Measurements from ENCODE around the gene ZNF444. TPM values are rescaled to one million over a fixed set of nuclear protein-coding genes. Genes with fewer than 3 reads are reported as not detected.

ZNF444 gene
- total and polyA plus RNA-seq, 12 donors = 7.2 to 66.3 (median 35.8) TPM

DNA sequence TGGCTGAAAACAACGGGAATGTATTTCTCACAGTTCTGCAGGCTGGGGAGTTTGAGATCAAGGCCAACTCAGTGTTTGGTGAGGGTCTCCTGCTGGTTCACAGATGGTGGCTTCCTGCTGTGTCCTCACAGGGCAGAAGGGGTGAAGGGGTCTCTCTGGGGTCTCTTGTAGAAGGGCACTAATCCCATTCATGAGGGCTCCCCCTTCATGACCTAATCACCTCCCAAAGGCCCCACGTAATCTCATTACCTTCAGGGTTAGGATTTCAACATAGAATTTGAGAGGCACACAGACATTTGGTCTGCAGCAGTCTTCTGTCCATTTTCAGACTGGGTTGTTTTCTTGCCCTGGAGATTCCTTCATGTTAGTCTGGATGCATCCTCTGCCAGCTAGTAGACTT is 11.6 kb downstream of the ZNF444 start:
- intact Hi-C loops (cut with DNase I) = no loop called here
- Histone ChIP-seq H3K36me3 (replicated peaks in 1 of 2) (peaks cover 0 to 6% of the 10 kb centered on the region in 2 donors), H3K4me1 (replicated peaks in 1 of 2) (peaks cover 4 to 10% of the 10 kb centered on the region in 2 donors), H3K27ac (peak overlapping the region in 1 of 5 donors; percentile 17), H3K27me3 (no peaks in the 10 kb centered on the region), H3K4me3 (no peak overlapping the region), H3K9me3 (replicated peaks in 1 of 3) (no peaks in the 10 kb centered on the region)
- DNase-seq = no peak
- 40 to 69% (median 51%) methylated on average over 2 of the region's 2 CpGs for WGBS, 4 donors
- TF ChIP-seq, protein P1, sequence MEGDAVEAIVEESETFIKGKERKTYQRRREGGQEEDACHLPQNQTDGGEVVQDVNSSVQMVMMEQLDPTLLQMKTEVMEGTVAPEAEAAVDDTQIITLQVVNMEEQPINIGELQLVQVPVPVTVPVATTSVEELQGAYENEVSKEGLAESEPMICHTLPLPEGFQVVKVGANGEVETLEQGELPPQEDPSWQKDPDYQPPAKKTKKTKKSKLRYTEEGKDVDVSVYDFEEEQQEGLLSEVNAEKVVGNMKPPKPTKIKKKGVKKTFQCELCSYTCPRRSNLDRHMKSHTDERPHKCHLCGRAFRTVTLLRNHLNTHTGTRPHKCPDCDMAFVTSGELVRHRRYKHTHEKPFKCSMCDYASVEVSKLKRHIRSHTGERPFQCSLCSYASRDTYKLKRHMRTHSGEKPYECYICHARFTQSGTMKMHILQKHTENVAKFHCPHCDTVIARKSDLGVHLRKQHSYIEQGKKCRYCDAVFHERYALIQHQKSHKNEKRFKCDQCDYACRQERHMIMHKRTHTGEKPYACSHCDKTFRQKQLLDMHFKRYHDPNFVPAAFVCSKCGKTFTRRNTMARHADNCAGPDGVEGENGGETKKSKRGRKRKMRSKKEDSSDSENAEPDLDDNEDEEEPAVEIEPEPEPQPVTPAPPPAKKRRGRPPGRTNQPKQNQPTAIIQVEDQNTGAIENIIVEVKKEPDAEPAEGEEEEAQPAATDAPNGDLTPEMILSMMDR (IDR thresholded peaks at IDR 0.05) = no peak
- TF ChIP-seq POLR2A (IDR thresholded peaks at IDR 0.05) = no peak

- peaks cover 4 to 10% of the 10 kb centered on the region in 2 donors for H3K4me1 ChIP-seq (replicated peaks in 1 of 2)
- no peak overlapping the region for H3K4me3 ChIP-seq
- H3K27me3 ChIP-seq = no peaks in the 10 kb centered on the region
- intact Hi-C loops (cut with DNase I) = no loop called here
- TF ChIP-seq POLR2A (IDR thresholded peaks at IDR 0.05) = no peak
- TF ChIP-seq, protein P1 (IDR thresholded peaks at IDR 0.05) = no peak
- 63 to 74% (median 70%) methylated on average over 6 of the region's 6 CpGs for WGBS, 4 donors
- H3K9me3 ChIP-seq (replicated peaks in 1 of 3) = no peaks in the 10 kb centered on the region
- DNase-seq = no peak
- H3K36me3 ChIP-seq (replicated peaks in 1 of 2) = peaks cover 0 to 5% of the 10 kb centered on the region in 2 donors
- H3K27ac ChIP-seq = peak overlapping the region in 1 of 5 donors; percentile 17
These were observed 12.4 kb downstream of the ZNF444 start for GRCh38 chr19:56153507-56153906.

DNA sequence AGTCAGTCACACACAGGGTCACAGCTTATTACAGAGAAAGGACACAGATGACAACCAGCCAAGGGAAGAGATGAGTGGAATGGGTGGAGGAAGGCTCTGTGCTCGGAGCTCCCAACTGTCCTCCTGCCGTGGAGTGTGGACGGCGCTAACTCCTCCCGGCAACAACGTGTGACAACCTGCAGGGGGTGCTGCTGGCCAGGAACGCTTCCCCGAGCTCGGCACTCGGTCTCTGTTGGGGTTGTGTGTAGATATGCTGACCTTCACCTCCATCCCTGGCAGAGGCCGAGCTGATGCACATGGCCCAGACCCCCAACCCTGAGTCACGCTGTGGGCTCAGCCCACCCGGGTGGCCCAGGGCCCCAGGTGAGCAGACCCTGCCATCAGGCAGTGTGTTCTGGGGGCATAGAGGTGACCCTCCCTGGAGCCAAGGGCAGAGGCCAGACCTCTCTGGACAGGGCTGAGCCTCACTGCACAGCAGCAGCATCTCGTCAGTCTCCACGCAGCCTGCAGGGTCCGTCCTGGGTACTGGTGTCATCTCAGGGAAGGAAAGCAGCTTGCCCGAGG is 14.1 kb downstream of the ZNF444 start:
- no peaks in the 10 kb centered on the region for H3K27me3 ChIP-seq
- peaks cover 4 to 10% of the 10 kb centered on the region in 2 donors for H3K4me1 ChIP-seq (replicated peaks in 1 of 2)
- TF ChIP-seq, protein P1 (IDR thresholded peaks at IDR 0.05) = peak; percentile 20 to 63 (median 50)
- no peak for TF ChIP-seq POLR2A (IDR thresholded peaks at IDR 0.05)
- peak in 6 of 7 donors; percentile 48 to 68 (median 56) for DNase-seq
- H3K4me3 ChIP-seq = no peak overlapping the region
- WGBS, 4 donors = 44 to 70% (median 50%) methylated on average over 11 to 17 of the region's 17 CpGs; no CpG with 5 or more reads in 1 of the 4 donors
- intact Hi-C loops (cut with DNase I) = loop anchor here in 1 of 2 donors (5.0 kb wide), 1 partner anchor 78 kb away; no protein-coding TSS in a partner anchor
- peak overlapping the region in 1 of 5 donors; percentile 9 for H3K27ac ChIP-seq
- H3K9me3 ChIP-seq (replicated peaks in 1 of 3) = no peaks in the 10 kb centered on the region
- peaks cover 0 to 18% of the 10 kb centered on the region in 2 donors for H3K36me3 ChIP-seq (replicated peaks in 1 of 2)

DNA sequence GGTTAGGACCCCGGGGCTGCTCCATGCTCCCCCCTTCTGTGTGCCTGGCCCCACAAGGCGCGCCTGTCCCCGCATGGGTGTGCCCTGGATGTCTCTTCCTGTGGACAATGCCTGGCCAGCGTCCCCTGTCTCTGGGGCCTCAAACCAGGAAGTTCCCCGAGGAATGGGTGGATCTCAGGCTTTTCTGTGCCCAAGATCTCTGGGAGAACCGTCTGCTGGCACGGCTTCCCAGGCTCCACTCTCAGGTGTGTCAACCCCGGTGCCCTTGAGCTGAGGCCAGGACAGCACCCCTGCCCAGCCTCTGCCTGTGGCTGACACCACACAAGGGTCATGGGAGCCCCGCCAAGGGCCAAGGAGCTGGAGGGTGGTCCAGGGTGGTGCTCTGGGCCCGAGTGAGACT is 15.7 kb downstream of the ZNF444 start:
- intact Hi-C loops (cut with DNase I) = loop anchor here in 1 of 2 donors (5.0 kb wide), 1 partner anchor 79 kb away; no protein-coding TSS in a partner anchor
- 75 to 81% (median 78%) methylated on average over 4 to 11 of the region's 11 CpGs for WGBS, 4 donors

More for the DNA sequence above, 15.7 kb downstream of the ZNF444 start:
- no peaks in the 10 kb centered on the region for H3K27me3 ChIP-seq
- peak overlapping the region in 1 of 5 donors; percentile 63 for H3K27ac ChIP-seq
- no peaks in the 10 kb centered on the region for H3K9me3 ChIP-seq (replicated peaks in 1 of 3)
- TF ChIP-seq, protein P1 (IDR thresholded peaks at IDR 0.05) = no peak
- TF ChIP-seq POLR2A (IDR thresholded peaks at IDR 0.05) = no peak
- DNase-seq = no peak
- peaks cover 0 to 25% of the 10 kb centered on the region in 2 donors for H3K36me3 ChIP-seq (replicated peaks in 1 of 2)
- peaks cover 4 to 10% of the 10 kb centered on the region in 2 donors for H3K4me1 ChIP-seq (replicated peaks in 1 of 2)
- no peak overlapping the region for H3K4me3 ChIP-seq
